Stimulated activated CD4-positive, alpha-beta T cell treated with anti-CD3 and anti-CD28 coated beads, Interleukin-1b, Interleukin-23, amount 100 ng/mL, for 24 hours (primary cell): ENCODE results near the gene CELSR1.

ENCODE experiments used
- DNase-seq, 4 experiments: peaks; one replicate each; pipeline ENCODE4 v3.0.0-alpha.2; 2020; ENCODE audit warnings: low read depth in 4 of 4, low spot score in 1 of 4

The CELSR1 gene

DNA sequence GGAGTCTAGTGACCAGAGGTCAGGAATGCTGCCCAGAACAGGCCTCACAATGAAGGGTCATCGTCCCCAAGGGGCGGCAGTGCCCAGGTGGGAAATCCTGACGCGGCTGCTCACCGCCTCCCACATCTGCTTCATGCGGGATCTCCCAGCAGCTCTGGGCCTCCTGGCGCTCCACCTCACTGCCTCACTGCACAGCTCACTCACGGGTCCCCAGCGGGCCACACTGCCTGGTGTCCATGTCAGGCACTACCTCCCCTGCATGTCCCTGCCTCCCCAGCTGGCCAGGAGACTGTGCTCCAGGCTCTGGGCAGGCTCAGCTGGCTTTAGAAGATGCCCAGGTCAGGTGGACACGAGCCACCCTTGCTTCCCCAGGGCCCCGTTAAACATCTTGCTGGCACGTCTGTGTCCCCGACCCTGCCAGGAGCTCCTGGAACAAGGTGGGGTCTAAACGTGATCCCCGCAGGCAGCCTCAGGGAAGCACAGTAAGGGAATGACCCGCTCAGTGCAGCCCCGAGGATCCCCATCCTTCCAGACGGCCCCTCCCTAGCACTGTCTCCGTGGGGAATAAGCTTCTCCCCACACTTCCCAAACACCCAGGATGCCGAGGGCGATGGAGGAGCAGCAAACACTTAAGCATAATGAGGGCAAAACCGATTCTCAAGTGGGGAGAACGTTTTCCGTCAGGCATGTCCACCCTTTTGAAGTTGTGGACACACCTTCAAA lies 108.7 kb downstream of the CELSR1 start:
- DNase-seq: no peak

DNA sequence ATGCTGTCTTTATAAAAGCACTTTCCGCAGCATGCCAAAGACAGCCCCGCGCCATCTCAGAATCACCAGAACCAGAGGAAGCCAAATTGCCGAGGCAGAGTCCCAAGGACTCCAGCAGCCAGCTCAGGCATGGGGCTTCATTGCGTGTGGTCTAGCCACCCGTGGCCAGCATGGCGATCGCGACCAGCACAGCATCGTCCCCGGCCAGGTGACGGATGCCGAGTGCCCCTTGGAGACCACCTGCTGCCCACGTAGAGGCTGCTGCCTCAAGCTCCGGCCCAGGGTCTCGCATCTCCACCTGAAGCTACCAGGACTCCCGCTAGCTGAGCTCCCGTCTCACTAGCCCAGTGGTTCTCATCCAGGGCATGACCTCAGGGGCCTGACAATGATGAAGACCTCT lies 109.2 kb downstream of the CELSR1 start:
- DNase-seq: no peak

DNA sequence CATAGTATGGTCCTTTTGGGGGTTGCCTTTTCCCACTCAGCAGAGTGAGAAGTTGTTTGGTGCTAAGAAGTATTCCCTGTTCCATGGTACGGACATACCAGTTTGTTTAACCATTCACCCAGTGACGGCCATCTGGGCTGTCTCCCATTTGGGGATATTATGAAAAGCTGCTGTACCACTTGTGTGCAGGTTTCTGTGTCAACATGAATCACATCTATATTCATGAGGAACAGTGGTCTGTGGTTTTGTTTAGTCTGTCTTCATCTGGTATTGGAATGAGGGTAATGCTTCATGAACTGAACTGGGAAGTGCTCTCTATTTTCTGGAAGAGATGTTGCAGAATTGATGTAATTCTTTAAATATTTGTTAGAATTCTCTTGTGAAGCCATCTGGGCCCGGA lies 112.4 kb downstream of the CELSR1 start:
- DNase-seq: no peak

GRCh38 chr22:46424496-46424895 lies 112.9 kb downstream of the CELSR1 start:
- no peak for DNase-seq

DNA sequence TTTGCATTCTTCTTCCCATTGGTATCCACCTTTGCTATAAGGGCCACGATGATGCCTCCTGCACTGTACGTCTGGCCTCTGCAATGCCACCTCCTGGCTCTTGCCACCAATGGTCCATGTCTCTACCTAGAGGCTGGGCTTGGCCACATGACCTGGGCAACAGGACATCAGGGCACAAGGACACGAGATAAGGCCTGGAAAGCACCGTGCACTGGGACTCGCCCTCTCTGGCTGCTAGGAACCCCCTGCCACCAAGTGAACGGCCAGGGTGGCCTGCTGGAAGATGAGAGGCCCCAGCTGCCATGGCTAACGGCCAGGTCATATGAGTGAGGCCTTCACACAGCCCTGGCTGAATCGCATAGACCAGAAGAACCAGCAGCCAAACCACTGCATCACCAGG lies 114.5 kb downstream of the CELSR1 start:
- DNase-seq: no peak

DNA sequence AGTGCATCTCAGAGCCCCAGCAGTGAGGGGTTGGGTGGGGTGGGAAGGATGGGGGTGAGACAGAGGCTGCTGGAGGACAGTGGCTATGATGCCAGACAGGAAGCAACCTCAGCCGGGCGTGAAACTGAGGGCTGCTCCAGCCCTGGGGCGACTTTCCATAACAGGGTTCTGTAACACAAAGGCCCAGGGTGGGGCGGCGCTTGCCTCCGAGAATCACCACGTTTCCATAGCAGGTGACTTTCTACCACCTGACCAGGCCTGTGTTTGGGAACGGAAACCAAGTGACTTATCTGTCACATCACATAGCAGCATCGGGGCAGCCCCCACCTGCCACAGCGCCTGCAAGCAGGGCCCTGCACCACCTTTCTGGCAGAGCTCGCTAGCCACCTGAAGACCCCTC lies 116.2 kb downstream of the CELSR1 start:
- no peak for DNase-seq

- no peak for DNase-seq
Observed at GRCh38 chr22:46419754-46420571, 117.5 kb downstream of the CELSR1 start.

- no peak for DNase-seq
Observed at GRCh38 chr22:46418827-46419226, 118.6 kb downstream of the CELSR1 start.

DNA sequence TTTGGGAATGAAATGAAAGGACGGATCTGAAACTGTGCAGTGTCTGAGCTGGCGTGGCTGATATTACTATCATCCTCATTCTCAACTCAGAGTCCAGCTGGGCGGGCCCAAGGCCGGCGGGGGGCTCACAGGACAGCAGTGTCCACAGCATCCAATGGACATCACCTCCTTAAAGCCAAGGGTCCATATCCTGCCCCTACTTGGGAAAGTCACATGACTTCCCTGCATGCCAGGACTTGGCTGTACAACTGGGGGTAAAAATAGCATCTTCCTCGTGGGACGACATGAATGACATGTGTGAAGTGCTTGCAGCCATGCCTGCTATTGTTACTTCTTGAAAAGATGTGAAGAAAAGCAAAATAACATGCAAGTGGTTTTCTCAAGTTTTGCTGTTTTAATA lies 119.7 kb downstream of the CELSR1 start:
- DNase-seq: no peak

DNA sequence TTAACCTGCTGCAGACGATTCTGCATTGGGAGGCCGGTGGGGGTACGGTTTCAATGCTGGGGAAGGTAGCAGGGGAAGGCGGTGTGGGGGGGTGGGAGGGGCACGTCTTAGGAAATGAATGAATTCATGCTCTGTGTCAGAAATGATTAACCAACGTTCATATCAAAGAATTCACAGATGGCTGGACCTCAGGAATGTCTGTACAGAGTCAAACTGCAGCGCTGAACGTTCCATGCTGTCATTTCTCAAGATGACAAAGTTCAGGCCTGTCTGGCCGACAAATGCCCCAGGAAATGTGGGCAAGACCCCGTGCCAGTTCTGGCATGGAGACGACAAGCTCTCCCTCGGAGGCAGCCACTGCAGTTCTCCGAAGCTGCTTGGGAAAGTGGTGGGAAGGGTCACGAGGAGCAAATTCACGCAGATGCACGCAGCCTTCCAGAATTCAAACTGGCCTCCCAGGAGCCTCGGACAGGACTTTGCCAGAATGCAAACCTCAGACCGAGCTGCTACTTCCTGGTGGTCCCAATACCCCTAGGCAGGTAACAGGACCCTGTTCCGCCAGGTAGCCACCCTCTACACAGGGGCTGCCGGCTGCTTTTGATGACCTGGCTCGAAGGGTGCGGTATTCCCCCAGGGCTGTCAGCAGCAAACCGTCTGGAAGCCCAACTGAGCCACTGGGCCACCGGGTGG lies 120.4 kb downstream of the CELSR1 start:
- no peak for DNase-seq

DNA sequence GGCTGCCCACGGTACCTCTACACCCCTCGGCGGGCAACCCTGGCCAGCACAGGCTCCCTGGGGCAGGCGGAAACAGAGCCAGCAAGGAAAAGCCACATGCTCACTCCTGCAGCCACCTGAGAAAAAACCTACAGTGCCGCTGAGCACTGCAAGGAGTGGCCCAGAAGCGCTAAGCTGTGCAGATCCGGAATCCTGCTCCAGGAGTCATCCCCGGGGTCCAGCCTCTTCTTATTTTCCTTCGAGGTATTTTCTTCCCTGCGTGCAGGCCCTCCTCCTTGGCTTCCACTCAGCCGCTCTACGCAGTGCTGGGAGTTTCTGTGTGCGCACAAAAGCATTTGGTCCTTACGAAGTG lies 120.9 kb downstream of the CELSR1 start:
- DNase-seq: no peak

DNA sequence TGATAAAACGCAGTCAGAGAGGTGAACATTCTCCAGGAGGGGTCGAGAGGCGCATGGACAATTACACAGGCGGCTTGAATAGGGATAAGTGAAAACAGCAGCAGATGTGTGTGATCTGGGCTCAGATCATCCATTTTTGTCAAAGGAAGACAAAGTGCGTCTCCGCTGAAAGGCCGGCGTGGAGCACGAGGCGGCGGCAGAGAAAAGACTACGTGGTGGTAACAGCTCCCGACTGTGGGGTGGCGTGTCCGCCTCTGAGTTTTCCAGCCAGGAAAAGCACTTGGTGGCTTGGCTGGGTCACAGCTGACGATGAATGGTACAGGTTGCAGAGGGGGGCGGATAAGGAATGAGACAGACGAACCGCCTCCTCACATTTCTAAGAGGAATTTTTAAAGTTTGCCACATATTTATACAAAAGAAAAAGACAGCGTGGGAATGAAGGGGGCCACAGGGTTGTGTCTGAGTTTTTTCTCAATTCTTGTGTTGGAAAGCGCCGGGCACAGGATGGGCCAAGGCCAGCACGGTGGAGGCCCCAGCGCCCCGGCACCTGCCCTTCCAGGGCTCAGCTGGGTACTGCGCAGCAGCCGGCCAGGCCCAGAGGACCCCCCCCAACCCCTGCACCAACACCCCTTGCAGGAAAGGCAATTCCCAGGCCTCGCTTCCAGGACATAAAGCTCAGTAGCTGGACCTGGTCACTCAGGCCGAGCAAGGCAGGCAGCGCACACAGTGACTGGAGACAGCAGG lies 121.5 kb downstream of the CELSR1 start:
- no peak for DNase-seq

GRCh38 chr22:46414704-46415103 lies 122.7 kb downstream of the CELSR1 start:
- no peak for DNase-seq

DNA sequence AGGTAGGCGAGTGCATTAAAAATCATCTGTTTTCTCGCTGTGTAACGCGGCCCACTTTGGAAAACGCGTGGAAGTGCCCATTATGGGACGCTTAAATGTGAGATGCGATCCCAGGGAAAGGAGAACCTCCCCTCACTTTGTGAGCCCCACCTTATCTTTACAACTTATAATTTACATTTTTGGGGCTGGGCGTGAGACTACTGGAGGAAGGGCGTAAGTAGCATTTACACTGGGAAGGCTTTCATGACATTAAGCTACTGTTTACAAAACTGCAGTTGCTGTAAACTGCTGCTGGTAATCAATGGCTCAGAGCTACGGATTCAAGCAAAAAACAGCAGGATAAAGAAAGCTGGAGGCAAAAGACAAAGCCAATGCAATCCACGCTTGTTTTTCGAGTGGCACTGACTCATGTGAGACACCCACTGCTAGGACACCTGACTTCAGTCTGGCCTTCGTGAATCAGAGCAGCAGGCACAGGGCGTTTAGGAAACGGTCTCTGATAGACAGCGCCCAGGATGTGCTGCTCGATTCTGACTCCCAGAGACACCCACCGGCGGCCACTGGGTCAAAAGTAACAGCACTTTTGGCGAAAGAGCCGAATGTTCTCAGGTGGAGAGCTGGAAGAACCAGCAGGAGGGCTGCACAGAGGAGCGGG lies 123.6 kb downstream of the CELSR1 start:
- DNase-seq: no peak

DNA sequence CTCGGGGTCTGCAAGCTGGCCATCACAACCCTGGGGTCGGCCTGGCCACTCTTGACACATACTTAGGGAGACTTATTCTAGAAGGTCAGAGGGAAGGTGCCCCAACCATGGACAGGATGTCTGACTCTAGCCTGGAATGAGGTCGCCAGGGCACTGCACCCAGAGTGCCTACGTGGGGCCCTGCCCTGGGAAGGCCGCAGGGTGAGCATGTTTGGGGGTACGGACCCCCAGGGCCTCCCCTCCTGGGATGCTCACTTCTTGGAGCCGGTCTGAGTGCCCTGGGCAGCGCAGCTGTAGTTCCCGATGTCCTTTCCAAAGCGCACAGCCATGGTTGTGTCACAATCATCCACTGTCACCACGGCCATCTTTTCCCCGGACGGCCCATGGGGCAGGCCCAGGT lies 126.1 kb downstream of the CELSR1 start:
- no peak for DNase-seq

DNA sequence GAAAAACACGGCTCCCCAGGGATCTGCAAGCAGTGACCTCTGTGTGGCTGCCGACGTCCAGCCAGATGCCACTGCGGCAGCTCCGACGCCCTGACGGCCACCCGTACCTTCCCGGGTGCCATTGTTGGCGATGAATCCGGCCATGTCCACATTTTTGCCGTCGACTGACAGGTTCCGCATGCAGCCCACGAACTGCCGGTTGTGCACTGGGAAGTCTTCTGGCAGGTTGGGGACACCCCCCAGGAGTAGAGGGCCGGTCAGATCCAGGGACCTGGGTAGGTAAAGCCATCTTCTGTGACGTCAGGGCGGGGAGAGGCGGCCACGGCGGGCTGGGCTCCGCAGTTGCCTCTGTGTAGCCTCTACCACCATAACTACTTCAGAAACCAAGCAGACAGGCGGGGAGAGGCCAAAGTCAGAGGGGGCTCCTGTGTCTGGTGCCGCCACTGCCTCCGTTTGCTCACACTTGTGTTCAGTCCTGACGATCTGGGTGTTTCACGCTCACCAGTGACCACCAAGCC lies 127.1 kb downstream of the CELSR1 start:
- DNase-seq: no peak

- DNase-seq: no peak
Observed at GRCh38 chr22:46409631-46410210, 127.7 kb downstream of the CELSR1 start.

DNA sequence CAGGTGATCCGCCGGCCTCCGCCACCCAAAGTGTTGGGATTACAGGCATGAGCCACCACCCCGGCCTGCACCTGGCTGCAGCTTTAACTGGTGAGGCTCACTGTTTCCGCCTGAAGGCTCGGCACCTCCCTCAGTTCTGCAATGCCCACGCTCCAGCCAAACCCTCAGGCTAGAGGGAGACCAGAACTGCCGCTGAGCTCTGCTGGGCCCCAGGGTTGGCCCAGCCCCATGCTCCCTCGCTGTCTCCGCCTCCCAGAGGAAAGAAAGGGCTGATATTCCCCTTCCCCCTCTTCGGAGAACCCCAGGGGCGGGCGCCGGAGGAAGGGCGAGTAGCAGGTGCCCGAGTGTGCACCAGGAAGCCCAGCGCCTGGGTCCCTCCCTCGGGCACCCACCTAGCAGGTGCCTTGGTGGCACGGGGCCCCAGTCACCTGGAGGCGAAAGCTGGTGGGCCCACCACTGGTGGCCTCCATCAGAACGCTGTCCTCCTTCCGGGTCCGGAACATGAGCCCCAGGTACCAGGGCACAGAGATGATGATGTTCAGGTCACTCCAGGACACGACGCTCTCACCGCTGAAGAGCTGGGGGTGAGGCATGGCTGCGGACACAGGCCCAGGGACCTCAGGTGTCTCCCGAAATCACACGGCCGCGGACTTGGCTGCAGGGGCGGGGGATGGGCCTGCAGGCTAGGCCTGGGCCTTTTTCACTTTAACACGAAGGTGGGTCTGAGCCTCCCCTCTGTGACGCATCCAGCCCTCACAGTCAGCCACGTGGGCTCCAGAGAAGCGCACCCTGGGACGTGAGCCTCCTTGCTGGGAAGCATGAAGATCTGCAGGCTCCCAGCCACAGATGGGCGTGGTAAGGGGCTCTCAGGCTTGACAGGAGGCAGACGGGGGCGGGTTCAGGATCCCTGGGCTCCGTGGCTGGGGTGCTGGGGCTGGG lies 128.6 kb downstream of the CELSR1 start:
- no peak for DNase-seq

- no peak for DNase-seq
Observed at GRCh38 chr22:46407748-46408147, 129.7 kb downstream of the CELSR1 start.
